GM19023 (cell line): ENCODE results near the gene FIP1L1.
"Not testable (repeated sequence)": the region's sequence is repeated elsewhere in the genome, so short reads cannot be mapped to it uniquely, and the experiment has no call there.

ENCODE experiments used
- ATAC-seq: cut with Tn5 transposase; IDR thresholded peaks from one replicate; pipeline ENCODE4 v1.9.1; 2021; ENCODE audit warnings: mild to moderate bottlenecking, moderate library complexity; ENCODE audit not compliant: unreplicated experiment

FIP1L1 gene, protein sequence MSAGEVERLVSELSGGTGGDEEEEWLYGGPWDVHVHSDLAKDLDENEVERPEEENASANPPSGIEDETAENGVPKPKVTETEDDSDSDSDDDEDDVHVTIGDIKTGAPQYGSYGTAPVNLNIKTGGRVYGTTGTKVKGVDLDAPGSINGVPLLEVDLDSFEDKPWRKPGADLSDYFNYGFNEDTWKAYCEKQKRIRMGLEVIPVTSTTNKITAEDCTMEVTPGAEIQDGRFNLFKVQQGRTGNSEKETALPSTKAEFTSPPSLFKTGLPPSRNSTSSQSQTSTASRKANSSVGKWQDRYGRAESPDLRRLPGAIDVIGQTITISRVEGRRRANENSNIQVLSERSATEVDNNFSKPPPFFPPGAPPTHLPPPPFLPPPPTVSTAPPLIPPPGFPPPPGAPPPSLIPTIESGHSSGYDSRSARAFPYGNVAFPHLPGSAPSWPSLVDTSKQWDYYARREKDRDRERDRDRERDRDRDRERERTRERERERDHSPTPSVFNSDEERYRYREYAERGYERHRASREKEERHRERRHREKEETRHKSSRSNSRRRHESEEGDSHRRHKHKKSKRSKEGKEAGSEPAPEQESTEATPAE

DNA sequence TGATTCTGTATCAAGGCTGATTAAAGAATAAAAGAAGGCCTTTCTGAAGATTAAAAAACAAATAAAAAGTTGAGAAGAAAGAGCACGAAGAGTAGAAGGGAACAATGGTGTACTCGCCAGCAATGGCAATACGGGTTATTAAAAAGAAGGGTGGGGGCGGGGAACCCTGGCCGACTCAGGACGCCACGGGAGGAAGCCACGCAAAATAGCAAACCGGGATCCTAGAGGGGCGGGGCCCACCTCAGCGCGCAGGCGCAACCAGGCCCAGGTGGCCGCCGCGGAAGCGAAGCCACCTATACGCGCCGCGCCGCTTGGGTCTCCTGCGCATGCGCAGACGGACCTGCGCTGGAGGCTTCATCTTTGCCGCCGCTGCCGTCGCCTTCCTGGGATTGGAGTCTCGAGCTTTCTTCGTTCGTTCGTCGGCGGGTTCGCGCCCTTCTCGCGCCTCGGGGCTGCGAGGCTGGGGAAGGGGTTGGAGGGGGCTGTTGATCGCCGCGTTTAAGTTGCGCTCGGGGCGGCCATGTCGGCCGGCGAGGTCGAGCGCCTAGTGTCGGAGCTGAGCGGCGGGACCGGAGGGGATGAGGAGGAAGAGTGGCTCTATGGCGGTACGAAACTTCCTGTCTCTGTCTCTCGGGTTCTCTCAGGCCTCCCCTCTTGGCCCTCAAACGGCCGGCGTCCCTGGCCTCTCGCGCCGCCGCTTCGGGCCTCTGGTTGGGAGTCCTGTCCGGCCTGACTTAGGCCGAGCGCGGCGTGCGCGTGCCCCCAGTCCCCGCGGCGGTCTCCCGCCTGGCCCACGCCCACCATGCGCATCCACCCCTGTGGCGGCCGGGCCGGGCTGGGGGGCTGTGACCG lies at the start of gene FIP1L1:
FIP1L1 (plus strand) TSS at position 323 of the 852 bp plus-strand sequence; CDS start at position 521, 198 bp downstream.
- peak; percentile 89 for ATAC-seq

DNA sequence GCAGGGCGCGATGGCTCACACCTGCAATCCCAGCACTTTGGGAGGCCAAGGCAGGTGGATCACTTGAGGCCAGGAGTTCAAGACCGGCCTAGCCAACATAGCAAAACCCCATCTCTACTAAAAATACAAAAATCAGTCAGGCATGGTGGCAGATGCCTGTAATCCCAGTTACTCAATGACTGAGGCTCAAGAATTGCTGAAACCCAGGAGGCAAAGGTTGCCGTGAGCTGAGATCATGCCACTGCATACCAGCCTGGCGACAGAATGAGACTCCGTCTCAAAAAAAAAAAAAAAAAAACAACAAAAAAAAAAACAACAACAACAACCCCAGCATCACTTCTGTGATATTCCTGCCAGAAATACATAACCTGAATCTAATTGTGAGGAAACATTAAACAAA lies 42.5 kb upstream of the FIP1L1 start:
- not testable (repeated sequence) for ATAC-seq

DNA sequence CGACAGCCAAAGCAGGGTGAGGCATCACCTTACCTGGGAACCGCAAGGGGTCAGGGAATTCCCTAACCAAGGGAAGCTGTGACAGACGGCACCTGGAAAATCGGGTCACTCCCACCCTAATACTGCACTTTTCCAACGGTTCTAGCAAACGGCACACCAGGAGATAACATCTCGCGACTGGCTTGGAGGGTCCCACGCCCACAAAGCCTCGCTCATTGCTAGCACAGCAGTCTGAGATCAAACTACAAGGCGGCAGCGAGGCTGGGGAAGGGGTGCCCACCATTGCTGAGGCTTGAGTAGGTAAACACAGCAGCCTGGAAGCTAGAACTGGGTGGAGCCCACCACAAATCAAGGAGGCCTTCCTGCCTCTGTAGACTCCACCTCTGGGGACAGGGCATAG lies 37.3 kb upstream of the FIP1L1 start:
- ATAC-seq, result not testable (repeated sequence)

DNA sequence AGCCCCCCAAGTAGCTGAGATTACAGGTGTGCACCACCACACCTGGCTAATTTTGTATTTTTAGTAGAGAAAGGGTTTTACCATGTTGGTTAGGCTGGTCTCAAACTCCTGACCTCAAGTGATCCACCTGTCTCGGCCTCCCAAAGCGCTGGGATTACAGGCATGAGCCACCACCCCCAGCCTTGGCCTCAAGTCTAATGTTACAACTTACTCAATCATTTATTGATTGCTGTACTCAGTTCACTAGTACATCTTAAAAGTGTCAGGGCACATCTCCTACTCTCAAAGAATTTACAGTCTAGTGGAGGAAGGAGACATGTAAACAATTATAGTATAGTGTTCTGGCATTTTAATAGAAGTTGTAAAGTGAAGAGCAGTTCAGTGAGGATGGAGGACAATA lies 31.0 kb upstream of the FIP1L1 start:
- not testable (repeated sequence) for ATAC-seq

DNA sequence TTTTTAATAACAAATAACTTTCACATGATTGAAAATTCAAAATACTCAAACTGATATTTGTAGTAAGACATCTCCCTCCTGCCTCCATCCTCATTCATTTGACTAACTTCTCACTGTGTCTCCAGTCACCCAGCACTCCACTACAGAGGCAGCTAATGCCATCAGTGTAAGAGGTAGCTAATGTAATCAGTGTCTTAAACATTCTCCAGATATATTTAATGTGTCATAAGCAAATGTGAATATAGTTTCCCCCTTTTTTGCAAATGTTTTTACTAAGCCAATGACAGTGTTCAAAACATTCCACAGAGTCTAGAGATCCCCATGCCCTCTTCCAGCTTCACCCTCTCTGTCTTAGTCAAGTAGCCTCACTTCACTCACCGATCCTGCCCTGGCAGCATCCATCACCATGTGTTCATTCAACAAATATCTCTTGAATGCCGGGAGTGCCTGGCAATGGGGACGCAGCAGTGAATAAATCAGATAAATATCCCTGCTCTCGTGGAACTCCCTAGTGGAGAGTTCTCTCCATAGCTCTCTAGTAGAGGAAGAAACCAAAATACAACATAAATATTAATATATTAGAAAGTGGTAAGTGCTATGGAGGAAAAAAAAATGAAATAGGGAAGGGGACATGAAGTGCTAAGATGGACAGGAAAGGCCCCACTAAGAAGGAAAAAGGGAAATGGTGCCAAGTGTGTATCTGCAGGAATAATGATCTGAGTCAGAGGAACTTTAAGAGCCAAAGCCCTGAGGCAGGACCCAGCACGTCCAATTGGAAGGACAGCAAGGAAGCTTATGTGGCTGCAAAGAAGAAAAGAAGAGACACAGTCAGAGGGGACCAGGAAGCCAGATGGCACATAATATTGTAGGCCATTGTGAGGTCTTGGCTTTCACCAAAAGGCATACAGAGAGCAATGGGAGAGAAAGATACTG lies 30.3 kb upstream of the FIP1L1 start:
- ATAC-seq, result no peak

DNA sequence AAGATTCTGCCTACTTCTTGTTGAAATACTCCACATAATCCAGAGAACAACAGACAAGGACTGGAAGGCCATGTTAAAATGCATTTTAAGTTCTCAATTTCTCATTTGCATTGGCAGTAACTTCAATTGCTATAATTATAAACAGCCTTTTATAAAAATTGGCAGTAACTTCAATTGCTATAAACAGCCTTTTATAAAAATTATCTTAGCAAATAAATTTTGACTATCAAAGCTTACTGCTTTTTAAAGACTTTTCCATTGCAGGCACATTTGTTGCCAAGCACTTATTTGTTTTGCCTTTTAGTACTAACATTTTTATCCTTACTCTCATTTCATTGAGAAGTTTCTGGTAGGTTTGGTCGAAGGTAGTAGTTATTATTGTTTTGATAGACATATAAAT lies 29.4 kb upstream of the FIP1L1 start:
- ATAC-seq, result no peak

DNA sequence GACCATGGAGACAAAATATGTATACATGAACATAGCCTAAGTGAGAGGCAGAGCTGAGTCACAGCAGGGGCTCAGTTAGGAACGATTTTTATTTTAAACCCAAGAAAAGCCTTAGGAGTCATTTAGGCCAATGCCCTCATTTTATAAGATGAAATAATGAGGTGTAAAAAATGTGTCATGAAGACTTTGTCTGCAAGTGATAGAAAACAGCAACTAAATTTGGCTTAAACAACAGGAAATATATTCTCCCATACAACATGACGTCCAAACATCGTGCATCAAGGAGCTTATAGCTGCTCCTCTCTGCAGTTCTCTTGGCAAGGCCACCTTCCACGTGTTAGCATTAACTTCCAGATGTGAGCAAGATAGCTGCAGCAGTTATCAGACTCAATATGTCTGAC lies 28.4 kb upstream of the FIP1L1 start:
- no peak for ATAC-seq

DNA sequence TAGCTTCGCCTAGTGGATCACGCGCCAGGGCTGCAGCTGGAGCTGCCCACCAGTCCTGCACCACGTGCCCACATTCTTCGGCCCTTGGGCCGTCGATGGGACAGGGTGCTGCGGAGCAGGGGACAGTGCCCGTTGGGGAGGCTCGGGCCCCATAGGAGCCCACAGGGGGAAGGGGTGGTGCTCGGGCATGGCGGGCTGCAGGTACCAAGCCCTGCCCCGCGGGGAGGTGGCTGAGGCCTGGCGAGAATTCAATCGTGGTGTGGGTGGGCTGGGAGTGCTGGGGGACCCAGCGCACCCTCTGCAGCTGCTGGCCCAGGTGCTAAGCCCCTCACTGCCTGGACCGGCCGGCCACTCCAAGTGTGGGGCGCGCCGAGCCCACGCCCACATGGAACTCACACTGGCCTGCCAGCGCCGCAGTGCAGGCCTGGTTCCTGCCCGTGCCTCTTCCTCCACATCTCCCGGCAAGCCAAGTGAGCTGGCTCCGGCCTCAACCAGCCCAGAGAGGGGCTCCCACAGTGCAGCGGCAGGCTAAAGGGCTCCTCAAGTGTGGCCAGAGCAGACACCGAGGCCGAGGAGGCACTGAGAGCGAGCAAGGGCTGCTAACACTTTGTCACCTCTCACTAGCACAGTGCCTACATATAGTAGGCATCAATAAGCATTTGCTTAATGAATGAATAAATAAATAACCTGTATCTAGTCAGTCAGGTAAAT lies 23.3 kb upstream of the FIP1L1 start:
- ATAC-seq, result no peak

DNA sequence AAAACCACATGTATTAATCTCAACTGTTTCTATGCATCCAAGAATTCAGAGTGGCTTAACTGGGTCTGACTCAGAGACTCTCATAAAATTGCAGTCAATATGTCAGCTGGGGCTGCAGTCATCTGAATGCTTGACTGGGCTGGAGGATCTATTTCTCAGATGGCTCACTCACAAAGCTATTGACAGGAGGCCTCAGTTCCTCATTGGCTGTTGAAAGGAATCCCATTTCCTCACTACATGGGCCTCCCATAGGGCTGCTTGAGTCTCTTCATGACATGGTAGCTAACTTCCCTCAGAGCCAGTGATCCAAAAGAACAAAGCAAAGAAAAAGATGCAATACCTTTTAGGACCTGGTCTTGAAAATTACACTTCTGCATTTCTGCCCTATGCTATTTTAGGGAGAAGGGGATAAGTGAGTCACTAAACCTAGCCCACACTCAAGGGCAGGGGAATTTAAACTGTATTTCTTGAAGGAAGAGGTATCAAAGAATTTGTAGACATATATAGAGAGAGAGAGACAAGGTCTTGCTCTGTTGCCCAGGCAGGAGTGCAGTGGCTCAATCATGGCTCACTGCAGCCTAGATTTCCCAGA lies 21.4 kb upstream of the FIP1L1 start:
- ATAC-seq, result no peak

DNA sequence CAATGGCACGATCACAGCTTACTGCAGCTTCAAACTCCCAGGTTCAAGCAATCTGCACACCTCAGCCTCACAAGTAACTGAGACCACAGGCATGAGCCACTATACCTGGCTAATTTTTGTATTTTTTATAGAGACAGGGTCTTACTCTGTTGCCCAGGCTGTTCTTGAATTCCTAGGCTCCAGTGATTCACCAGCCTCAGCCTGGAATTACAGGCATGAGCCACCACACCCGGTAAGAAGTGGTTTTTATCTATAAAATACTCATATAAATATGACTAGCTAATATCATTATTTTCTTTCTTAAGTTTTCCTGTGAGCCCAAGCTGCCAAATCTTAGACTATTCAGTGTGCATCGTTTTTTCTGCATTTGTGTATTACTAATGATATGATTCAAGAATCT lies 16.0 kb upstream of the FIP1L1 start:
- no peak for ATAC-seq

DNA sequence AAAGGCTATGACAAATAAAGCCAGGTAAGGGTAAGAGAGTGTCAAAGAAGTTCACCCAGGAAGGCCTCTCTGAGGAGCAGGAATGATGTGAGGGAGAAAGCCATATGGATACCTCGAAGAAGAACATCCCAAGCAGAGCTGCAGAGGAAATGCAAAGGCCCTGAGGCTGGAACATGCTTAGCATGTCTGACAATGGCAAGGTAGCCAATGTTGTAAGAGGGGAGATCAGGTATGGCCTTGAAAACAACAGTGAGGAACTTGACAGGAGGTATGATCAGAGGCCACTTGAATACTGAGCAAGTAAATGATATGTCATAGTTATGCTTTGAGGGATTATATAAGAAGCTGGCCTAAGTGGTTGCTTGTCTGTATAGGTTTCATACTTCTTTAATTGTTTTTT lies 15.3 kb upstream of the FIP1L1 start:
- ATAC-seq, result no peak

DNA sequence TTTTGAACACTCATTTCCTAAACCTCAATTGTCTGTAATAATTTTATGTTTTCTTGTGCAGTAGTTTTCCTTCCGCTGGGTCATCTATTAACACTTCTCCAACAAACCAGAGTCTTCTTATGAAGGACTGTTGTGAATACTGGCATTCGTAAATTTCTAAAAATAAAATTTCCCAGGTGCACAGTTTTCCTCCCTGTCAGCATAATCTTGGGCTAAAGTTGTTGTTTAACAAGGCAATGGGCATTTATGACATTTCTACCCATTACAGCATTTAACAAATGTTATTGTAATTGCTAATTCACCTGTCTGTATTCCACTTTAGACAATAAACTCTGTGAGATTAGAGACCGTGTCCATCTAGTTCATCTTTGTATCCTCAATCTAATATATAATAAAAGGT lies 12.8 kb upstream of the FIP1L1 start:
- no peak for ATAC-seq

DNA sequence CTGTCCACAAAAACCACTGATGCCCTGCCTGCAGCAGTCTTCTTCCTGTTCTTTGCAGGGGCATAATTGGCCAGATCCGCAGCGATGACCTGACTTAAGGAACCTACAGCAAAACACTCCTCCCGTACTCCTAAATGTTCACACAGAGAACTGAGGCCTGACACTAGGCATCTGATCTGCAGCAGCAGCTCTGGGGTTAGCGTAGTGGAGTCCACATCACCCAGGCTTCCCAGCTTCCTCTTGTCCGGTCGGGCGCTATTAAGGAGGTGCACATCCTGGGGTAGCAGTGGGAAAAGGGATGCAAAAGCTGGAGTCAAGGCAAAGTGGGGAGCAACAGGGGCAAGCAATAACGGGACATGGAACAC lies 12.3 kb upstream of the FIP1L1 start:
- ATAC-seq, result peak; percentile 3

DNA sequence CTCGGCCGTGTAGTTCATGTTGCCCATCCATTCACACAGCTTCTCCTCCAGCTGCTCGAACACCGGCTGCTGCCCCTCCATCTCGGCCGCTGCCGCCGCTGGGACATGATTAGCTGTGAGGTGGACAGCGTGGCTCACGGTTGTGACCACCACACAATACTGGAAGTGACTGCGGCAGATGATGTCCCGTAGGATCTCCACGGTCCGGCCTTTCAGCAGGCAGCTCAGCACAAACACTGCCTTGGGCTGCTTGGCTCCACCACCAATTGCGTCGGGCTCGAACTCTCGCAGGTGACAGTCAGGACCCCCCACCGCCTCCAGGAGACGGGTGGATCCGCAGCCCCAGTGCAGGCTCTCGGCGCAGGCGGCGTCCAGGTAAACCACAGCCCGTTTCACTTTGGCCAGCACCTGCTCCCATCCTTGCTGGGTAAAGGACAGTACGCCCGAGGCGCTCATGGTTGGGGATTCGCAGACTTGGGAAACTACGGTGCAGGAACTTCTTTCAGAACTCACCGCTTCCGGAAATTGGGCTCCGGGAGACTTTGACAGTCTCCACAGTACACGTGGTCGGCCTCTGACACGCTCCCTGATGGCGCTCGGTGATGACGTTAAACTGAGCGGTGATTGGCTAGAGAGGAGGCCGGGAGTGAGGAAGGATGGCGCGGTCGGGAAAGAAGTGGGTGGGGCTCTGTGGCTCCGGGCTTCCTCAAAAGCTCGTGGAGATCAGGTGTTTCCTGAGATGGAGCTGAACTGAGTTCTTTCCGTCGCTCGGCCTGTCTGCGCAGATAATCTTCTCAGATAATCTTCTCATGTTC lies 11.7 kb upstream of the FIP1L1 start, which contains the start of gene SCFD2:
SCFD2 (minus strand) TSS at position 576 of the 815 bp plus-strand sequence.
- peak; percentile 99 for ATAC-seq

DNA sequence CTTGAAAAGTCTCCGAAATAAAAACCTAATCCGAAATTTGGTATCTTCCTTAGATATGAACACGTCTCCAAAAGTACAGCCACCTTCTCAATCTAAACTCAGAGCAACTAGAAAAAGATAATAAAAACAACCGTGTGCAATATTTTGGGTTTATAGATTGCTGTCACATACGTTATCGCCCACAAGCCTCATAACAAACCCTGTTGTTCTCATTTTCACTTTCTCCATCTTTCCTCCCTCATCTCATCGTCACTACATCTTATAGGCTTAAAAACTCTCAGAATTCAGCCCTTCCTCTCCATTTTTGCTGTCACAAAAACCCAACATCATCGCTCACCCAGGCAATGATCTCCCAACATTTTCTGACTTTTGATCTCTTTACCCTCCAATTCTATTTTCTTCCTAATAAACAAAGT lies 11.1 kb upstream of the FIP1L1 start:
- peak; percentile 13 for ATAC-seq

DNA sequence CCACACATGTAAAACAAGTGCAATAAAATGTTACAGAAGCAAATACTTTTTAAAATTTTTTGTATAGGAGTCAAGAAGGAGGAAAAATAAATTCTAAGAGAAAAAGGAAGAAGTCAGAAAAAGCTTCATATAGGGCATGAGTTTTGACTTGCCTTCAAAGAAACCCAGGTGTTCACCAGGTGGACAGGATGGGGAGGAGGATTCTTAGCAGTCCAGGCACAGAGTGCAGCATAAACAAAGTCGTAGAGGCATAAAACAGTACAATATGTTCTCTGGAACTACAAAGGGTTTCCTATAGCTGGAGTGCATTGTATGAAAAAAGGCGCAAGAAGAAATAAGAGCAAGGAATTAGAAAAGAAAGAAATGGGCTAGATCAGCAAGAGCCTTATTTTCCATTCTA lies 9.7 kb upstream of the FIP1L1 start:
- no peak for ATAC-seq

DNA sequence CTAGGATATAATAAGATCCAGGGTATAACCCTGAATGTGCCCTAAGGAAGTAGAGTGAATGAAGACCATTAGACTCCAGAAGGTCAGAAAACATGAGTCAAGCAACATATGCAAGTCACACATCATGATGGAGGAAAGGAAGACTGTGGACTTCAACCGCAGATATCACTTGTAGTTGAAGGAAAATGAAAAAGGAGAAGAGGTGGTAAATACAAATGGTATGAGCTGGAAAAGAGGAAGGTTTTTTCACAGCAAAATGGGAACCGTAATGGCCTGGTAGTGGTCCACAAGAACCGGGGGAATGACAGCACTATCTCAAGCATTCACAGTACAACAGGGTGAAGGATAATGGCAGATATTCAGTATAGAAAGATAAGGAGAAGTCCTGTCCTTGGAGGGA lies 6.4 kb upstream of the FIP1L1 start:
- no peak for ATAC-seq

DNA sequence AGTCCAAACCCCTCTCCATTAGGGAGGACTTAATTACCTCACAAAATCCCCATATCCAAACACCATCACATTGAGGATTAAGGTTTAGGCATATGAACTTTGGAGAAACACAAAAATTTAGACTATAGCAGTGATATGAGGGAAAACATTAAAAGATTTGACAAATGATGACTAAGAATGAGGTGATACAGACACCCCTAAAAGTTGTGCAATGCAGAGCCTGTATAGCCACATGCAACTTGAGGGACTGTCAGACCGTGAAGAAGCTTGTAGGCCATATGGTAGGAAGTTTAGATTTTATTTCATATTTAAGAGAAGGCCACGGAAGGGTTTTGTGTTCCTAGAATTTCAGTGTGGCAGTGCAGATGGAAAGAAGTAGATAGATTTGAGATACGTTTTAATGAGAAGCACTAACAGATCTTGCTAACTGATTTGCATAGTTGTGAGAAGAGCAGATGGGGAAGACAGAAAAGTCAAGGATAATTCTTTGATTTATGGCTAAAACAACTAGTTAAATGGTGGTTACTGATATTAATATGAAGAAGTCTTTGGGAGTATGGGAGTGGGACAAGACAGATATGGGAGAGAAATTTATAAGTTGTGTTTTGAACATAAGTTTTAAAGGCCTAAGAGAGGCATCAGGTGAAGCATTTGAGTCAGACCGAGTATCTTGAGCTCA lies 5.5 kb upstream of the FIP1L1 start:
- ATAC-seq, result no peak
